Tibial nerve (tissue), 4 donors: ENCODE results near the gene FNTB.

Experiments
- CTCF ChIP-seq, 5 experiments: fragments of 200-600 bp in 3 of 5; fragments of 450-650 bp in 2 of 5; sonication (generic) in 3 of 5; IDR thresholded peaks; one replicate each; pipeline ENCODE4 v1.5.1; 2016 to 2019; ENCODE audit warnings: antibody characterized with exemption in 5 of 5, mild to moderate bottlenecking in 3 of 5, moderate library complexity in 2 of 5
- EP300 ChIP-seq, 2 donors: sonication (generic); formaldehyde crosslinking; IDR thresholded peaks; one replicate each; pipeline ENCODE4 v1.6.1; 2017; ENCODE audit warnings: antibody characterized with exemption in 2 of 2, mild to moderate bottlenecking in 1 of 2
- POLR2A ChIP-seq, 2 donors: fragments of 450-650 bp; IDR thresholded peaks; one replicate each; pipeline ENCODE4 v1.6.1; 2017; ENCODE audit warnings: antibody characterized with exemption in 2 of 2, mild to moderate bottlenecking in 2 of 2, moderate library complexity in 2 of 2

GRCh38 chr14:65110525-65110924, 123.8 kb downstream of the FNTB start:
- no peak for TF ChIP-seq CTCF (IDR thresholded peaks at IDR 0.05)
- TF ChIP-seq POLR2A (IDR thresholded peaks at IDR 0.05): no peak
- TF ChIP-seq EP300 (IDR thresholded peaks at IDR 0.05): no peak
